Activated CD4-positive, alpha-beta memory T cell treated with anti-CD3 and anti-CD28 coated beads for 36 hours (primary cell): ENCODE measurements around the gene OTOGL. TPM values are rescaled to one million over a fixed set of nuclear protein-coding genes. Genes with fewer than 3 reads are reported as not detected.
"Not testable (repeated sequence)": the region's sequence is repeated elsewhere in the genome, so short reads cannot be mapped to it uniquely, and the experiment has no call there.

Experiments used
- CTCF ChIA-PET: fragments of 350-600 bp; sonication (Branson Sonifier 250); formaldehyde crosslinking; loops from one replicate; lab custom pipeline; 2021; ENCODE audit warnings: antibody characterized with exemption, inconsistent platforms; lab: Charles Lee
- POLR2A ChIA-PET: fragments of 350-600 bp; sonication (Branson Sonifier 250); formaldehyde crosslinking; loops from one replicate; lab custom pipeline; 2021; ENCODE audit warnings: antibody characterized with exemption; lab: Charles Lee
- DNase-seq: peaks from one replicate; pipeline ENCODE4 v3.0.0-alpha.2; 2020
- H3K27ac Mint-ChIP-seq: one replicate; pipeline ENCODE4 v1.8.0; 2021; ENCODE audit warnings: mixed read lengths
- H3K27me3 Mint-ChIP-seq: one replicate; pipeline ENCODE4 v1.8.0; 2021; ENCODE audit warnings: mixed read lengths
- H3K36me3 Mint-ChIP-seq: one replicate; pipeline ENCODE4 v1.8.0; 2021; ENCODE audit warnings: mixed read lengths
- H3K4me1 Mint-ChIP-seq: one replicate; pipeline ENCODE4 v1.8.0; 2021; ENCODE audit warnings: low read depth, mixed read lengths
- H3K4me3 Mint-ChIP-seq: one replicate; pipeline ENCODE4 v1.8.0; 2021; ENCODE audit warnings: mild to moderate bottlenecking, mixed read lengths
- H3K9me3 Mint-ChIP-seq: one replicate; pipeline ENCODE4 v1.8.0; 2021; ENCODE audit warnings: mixed read lengths
- intact Hi-C: fragments of 100-400 bp; cut with micrococcal nuclease; formaldehyde crosslinking; loops from one replicate; pipeline ENCODE4 v1.15.1; 2023
- total RNA-seq, 2 experiments: library from RNA; stranded (reverse); gene quantifications; one replicate each; pipeline ENCODE4 v1.2.3, GENCODE V29; 2021

The OTOGL gene
- total RNA-seq, 2 experiments from 2014 or later, result not detected

DNA sequence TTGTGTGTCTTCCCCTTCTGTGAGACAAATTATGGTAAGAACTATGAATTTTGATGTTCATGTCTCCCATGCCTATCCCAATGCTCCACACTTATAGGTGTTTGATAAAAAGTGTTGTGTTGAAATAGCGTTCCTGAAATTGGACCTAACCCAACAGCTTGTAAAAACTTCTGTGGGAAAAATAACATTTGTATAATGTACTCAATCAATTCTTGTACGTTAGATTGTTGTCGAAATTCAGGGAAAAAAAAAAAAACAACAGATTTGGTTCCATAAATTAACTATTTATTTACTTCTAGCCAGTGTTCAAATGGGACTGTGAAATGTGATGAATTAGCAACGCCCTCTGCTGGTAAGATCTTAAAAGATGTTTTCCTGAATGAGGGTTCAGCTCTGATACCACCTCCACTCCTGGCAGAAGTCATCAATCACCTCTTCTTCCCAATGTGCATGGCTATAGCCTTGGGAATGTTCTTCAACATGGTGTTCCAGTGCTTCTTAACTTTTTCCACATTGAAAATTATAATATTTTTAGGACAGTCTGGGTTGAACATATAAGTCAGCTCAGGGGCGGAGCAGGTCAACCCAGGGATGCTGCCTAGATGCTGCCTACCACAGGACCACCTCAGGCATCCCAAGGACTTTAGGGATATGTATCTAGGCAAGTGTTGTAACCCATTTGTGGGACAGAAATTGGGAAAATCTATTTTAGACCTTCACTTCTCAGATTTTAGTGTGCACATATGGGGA, 170.6 kb downstream of the OTOGL start:
- Mint-ChIP-seq H3K27me3 (peaks cover 3% of the 10 kb centered on the region), H3K36me3 (no peaks in the 10 kb centered on the region), H3K4me3 (no peak overlapping the region), H3K9me3 (no peaks in the 10 kb centered on the region), H3K4me1 (no peaks in the 10 kb centered on the region), H3K27ac (no peak overlapping the region)
- ChIA-PET CTCF (interaction anchor here (0.5 to 2.6 kb wide), 10 partner anchors 9 to 721 kb away, joined by 3 to 11 read pairs (median 4); no protein-coding TSS in a partner anchor), POLR2A (no interaction called here)
- intact Hi-C loops, result loop anchor here (1.0 kb wide), 2 partner anchors 77 to 722 kb away; no protein-coding TSS in a partner anchor
- DNase-seq, result no peak

DNA sequence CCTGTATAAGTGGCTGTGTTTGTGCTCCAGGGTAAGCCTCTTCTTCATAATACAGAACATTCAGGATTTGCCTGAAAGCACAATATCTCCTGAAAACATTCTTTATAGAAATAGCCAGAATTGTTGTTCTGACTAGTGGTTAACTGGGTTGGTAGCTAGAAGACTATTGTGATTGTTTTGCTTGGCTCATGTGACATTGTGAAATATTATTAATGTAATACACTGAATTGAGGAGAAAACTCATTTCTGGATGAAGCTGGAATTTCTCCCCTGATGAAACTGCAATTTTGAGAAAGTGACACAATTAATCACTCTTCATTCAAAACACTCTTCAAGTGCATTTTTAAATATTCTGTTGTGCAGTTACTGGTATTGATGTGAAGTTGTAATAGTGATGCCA, 172.4 kb downstream of the OTOGL start:
- H3K27me3 Mint-ChIP-seq, result no peaks in the 10 kb centered on the region
- CTCF ChIA-PET, result interaction anchor here (1.0 kb wide), 1 partner anchor 85 kb away, joined by 3 read pairs; no protein-coding TSS in a partner anchor
- no peak overlapping the region for H3K4me3 Mint-ChIP-seq
- H3K4me1 Mint-ChIP-seq, result no peaks in the 10 kb centered on the region
- H3K36me3 Mint-ChIP-seq, result no peaks in the 10 kb centered on the region
- intact Hi-C loops, result no loop called here
- no peak overlapping the region for H3K27ac Mint-ChIP-seq
- POLR2A ChIA-PET, result no interaction called here
- DNase-seq, result no peak
- no peaks in the 10 kb centered on the region for H3K9me3 Mint-ChIP-seq

DNA sequence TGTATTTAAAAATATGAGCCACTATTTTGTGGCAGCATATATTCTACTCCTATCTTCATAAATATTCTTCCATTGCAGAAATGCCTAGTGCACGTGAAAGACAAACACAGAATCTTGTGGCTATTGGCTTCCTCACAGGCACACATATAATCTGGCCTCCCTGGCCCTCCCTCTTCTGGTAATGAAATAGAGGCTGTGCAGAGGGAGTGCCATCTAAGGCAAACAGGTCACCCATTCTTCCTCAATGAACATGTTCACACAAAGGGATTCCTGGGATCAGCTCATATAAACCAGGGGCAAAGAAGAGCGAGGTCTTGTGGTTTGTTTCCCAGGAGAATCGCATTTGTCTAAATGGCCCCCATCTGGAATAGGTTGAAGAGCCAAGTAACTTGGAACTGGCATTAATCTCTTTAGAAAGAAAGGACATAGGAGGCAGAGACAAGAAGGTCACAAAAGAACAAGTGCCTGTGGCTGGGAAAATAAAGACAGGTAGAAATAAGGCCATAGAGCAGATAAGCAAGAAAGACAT, 173.1 kb downstream of the OTOGL start:
- Mint-ChIP-seq H3K36me3 (no peaks in the 10 kb centered on the region), H3K4me1 (no peaks in the 10 kb centered on the region), H3K4me3 (no peak overlapping the region), H3K9me3 (no peaks in the 10 kb centered on the region), H3K27me3 (no peaks in the 10 kb centered on the region), H3K27ac (no peak overlapping the region)
- ChIA-PET CTCF (no interaction called here), POLR2A (no interaction called here)
- no peak for DNase-seq
- intact Hi-C loops, result no loop called here

DNA sequence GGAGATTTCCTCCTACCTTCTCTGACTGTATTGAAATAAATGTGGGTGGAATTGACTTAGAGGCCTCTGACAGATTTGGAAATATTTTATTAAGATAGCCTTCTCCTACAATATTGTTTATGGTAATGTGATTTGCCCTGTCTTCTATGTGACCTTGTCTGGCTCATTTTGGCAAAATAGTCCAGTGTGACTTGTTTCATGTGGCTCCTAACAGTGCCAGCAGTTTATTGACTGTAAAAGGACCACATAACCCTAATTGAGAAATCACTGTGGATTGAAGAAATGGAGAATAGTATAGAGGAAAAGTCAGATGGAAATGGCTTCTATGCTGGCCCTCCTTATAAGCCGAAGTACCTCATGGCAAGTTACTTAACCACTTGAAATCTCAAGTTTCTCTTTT, 173.8 kb downstream of the OTOGL start:
- H3K27me3 Mint-ChIP-seq, result no peaks in the 10 kb centered on the region
- CTCF ChIA-PET, result no interaction called here
- H3K4me1 Mint-ChIP-seq, result no peaks in the 10 kb centered on the region
- no peaks in the 10 kb centered on the region for H3K9me3 Mint-ChIP-seq
- POLR2A ChIA-PET, result no interaction called here
- intact Hi-C loops, result no loop called here
- no peak overlapping the region for H3K27ac Mint-ChIP-seq
- no peaks in the 10 kb centered on the region for H3K36me3 Mint-ChIP-seq
- H3K4me3 Mint-ChIP-seq, result no peak overlapping the region
- no peak for DNase-seq

DNA sequence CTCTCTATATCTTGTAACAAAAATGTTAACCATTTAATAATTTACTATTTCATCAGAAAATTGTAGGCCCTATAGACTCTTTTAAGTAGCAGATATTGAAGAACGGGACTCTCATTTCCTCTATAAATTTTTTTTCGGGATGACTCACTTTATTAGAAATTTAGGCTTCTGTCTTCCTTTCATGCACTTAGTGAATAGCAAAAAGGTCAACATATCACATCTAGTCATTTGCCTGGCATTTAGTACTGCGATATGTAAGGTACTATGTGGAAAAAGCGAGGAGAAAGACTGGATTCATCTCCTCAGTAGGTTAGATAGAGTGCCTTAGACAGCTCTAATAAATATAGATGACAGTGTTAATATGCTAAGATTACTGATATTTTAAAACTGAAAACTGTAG, 178.4 kb downstream of the OTOGL start:
- H3K36me3 Mint-ChIP-seq, result no peaks in the 10 kb centered on the region
- H3K4me1 Mint-ChIP-seq, result no peaks in the 10 kb centered on the region
- no peak overlapping the region for H3K27ac Mint-ChIP-seq
- no peak for DNase-seq
- no peaks in the 10 kb centered on the region for H3K9me3 Mint-ChIP-seq
- intact Hi-C loops, result no loop called here
- ChIA-PET CTCF (no interaction called here), POLR2A (no interaction called here)
- H3K27me3 Mint-ChIP-seq, result no peaks in the 10 kb centered on the region
- H3K4me3 Mint-ChIP-seq, result no peak overlapping the region

DNA sequence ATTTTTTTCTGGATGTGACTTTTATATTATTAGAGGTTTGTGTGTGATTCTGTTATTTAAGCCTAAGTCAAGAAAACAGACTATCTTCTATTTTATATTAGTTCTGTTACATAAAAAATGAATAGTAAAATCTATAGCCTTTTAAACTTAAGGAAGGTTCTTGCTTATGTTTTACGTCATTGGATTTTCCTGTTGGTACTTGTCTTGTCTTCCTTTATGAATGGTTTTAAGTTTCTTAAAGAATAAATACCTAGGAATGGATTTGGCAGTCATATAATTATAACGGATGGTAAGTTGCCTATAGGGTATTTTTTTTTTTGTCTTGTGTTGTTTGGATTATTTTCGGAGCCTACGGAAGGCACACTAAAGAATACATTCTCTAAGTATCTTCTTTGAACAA, 182.9 kb downstream of the OTOGL start:
- H3K27ac Mint-ChIP-seq, result no peak overlapping the region
- POLR2A ChIA-PET, result no interaction called here
- intact Hi-C loops, result no loop called here

DNA sequence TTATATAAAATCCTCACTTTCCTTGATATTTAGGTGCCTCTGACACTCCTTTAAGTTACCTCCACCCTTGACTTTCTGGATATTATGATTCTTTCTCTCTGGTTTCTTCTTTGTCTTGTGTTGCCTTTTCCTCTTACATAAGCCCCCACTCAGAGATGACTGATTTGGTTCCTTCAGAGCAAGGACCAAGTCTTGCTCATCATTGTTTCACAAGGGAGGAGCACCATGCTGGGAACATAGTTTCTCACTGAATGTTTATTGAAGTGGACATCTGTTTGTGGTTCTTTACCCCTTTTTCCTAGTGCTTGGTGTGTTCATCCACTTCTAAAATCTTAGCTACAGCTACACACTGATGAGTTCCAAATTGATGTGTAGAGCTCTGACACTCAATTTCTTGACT, 183.4 kb downstream of the OTOGL start:
- Mint-ChIP-seq H3K36me3 (no peaks in the 10 kb centered on the region), H3K4me3 (no peak overlapping the region), H3K4me1 (no peaks in the 10 kb centered on the region), H3K27me3 (no peaks in the 10 kb centered on the region), H3K9me3 (no peaks in the 10 kb centered on the region), H3K27ac (no peak overlapping the region)
- no peak for DNase-seq
- ChIA-PET CTCF (no interaction called here), POLR2A (no interaction called here)
- intact Hi-C loops, result no loop called here

More for the DNA sequence above, 182.9 kb downstream of the OTOGL start:
- no peaks in the 10 kb centered on the region for H3K9me3 Mint-ChIP-seq
- H3K27me3 Mint-ChIP-seq, result no peaks in the 10 kb centered on the region
- H3K4me1 Mint-ChIP-seq, result no peaks in the 10 kb centered on the region
- no peak for DNase-seq
- CTCF ChIA-PET, result no interaction called here
- H3K4me3 Mint-ChIP-seq, result no peak overlapping the region
- no peaks in the 10 kb centered on the region for H3K36me3 Mint-ChIP-seq

DNA sequence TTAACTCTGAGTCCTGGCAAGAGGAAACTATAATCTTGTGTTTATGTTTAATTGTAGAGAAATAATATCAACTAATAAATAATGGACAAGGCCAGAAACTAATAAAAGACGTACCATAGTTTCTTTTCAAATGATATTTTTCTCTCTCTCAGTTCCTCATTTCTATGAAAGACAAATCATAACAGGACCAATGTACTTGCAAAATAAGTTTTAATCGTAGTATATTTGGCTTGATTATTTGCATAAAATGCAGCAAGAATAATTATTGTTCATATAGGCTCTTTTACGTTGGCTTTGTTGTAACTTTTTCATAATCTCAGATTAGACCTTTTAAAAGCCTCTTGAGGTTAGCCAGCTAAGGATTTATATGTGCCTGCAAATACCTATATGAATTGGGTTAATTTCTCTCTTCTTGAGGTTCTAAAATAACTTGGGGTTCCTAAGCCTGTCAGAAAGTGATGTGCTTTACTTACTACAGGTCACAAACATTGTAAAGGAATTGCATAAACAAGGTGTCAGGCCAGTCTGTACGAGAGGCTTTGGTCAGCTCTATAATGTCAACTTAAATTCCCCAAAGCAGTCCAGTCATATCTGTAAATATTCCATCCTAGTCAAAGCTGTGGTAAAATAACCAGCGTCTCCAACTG, 191.9 kb downstream of the OTOGL start:
- Mint-ChIP-seq H3K36me3 (no peaks in the 10 kb centered on the region), H3K4me1 (no peaks in the 10 kb centered on the region), H3K4me3 (no peak overlapping the region), H3K27ac (no peak overlapping the region), H3K9me3 (no peaks in the 10 kb centered on the region), H3K27me3 (no peaks in the 10 kb centered on the region)
- ChIA-PET POLR2A (no interaction called here), CTCF (no interaction called here)
- intact Hi-C loops, result no loop called here
- no peak for DNase-seq

DNA sequence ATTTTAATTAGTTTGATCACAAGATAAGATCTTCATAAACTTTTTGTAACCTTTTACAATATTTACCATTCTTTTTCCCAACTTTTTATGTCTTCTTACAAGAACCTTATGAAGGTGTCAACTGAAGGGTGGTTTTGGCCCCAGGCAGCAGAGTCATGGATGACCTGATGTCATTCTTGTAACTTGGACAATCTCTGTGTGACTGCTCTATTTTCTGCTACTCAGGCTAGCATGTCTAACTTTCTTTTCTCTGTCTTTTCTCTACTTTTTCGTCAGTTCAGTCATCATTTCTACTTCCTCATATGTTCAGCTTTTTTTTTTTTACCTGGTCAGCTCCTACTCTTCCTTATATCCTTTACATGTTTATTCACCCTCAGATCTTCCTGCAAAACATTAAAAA, 194.0 kb downstream of the OTOGL start:
- DNase-seq, result no peak
- Mint-ChIP-seq H3K36me3 (no peaks in the 10 kb centered on the region), H3K27ac (no peak overlapping the region), H3K9me3 (no peaks in the 10 kb centered on the region), H3K27me3 (peaks cover 2% of the 10 kb centered on the region), H3K4me3 (no peak overlapping the region), H3K4me1 (no peaks in the 10 kb centered on the region)
- POLR2A ChIA-PET, result no interaction called here
- intact Hi-C loops, result no loop called here
- CTCF ChIA-PET, result no interaction called here

DNA sequence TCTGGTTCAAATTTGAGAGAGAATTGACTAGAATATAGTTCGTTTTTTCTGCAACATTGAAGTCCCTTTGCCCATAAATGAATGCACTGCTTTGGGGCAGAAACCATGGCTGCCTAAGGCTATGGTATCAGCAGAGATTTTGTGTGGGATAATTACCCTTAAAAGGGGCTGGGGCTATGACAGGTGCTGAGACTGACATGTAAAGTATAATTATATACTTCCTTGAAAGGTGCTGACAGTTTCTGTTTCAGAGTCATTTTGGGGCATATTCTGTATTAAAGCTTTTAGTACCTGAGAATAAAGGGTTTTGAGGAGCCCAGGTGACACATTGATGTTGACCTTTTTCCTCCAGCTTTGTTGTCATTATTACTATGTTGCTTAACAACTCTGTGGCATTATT, 194.4 kb downstream of the OTOGL start:
- POLR2A ChIA-PET, result no interaction called here
- H3K9me3 Mint-ChIP-seq, result no peaks in the 10 kb centered on the region
- CTCF ChIA-PET, result no interaction called here
- no peaks in the 10 kb centered on the region for H3K36me3 Mint-ChIP-seq
- H3K27me3 Mint-ChIP-seq, result peaks cover 2% of the 10 kb centered on the region
- intact Hi-C loops, result no loop called here
- DNase-seq, result no peak
- H3K4me1 Mint-ChIP-seq, result no peaks in the 10 kb centered on the region
- no peak overlapping the region for H3K27ac Mint-ChIP-seq
- H3K4me3 Mint-ChIP-seq, result no peak overlapping the region

DNA sequence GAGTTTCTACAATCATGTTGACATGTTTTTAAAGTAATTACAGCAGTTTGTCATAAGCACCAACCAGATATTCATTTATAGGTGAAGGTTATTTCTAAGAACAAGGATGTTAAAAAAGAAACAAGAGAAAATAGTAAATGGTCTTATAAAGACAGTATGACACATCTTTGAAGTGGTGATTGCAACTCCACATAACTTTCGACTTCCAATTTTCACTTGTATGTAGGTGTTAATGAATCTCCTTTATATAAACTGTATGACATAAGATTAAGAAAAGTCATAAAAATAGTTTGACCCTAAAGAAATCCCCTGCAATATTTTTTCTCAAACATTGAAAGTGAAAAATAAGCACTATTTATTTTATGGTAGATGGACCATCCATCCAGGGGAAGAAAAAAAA, 199.9 kb downstream of the OTOGL start:
- Mint-ChIP-seq H3K9me3 (no peaks in the 10 kb centered on the region), H3K36me3 (no peaks in the 10 kb centered on the region), H3K4me3 (no peak overlapping the region), H3K27ac (no peak overlapping the region), H3K27me3 (peaks cover 2% of the 10 kb centered on the region), H3K4me1 (peaks cover 2% of the 10 kb centered on the region)
- CTCF ChIA-PET, result no interaction called here
- POLR2A ChIA-PET, result no interaction called here
- intact Hi-C loops, result no loop called here
- DNase-seq, result no peak

DNA sequence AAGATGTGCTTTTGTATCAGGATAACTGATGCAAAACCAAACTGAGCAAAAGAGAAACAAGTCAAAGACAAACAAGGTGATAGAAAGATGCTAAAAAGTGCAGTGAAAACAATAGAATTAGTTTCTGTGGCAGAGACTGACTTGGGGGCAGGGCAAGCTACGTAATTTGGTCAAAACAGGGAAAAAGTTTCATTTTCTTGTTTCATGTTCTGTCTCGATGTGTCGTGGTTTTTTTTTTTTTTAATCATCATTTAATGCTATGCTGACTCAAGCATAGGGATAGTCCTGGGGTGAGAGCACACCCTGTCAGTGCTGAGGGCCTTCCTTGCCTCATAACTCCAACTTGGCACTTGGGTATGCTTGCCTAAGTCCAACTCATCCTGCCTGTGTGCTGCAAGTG, 200.6 kb downstream of the OTOGL start:
- no peak overlapping the region for H3K27ac Mint-ChIP-seq
- ChIA-PET CTCF (no interaction called here), POLR2A (no interaction called here)
- no peak for DNase-seq
- no peaks in the 10 kb centered on the region for H3K36me3 Mint-ChIP-seq
- no peaks in the 10 kb centered on the region for H3K9me3 Mint-ChIP-seq
- no peak overlapping the region for H3K4me3 Mint-ChIP-seq
- peaks cover 2% of the 10 kb centered on the region for H3K4me1 Mint-ChIP-seq
- peaks cover 2% of the 10 kb centered on the region for H3K27me3 Mint-ChIP-seq
- intact Hi-C loops, result no loop called here

DNA sequence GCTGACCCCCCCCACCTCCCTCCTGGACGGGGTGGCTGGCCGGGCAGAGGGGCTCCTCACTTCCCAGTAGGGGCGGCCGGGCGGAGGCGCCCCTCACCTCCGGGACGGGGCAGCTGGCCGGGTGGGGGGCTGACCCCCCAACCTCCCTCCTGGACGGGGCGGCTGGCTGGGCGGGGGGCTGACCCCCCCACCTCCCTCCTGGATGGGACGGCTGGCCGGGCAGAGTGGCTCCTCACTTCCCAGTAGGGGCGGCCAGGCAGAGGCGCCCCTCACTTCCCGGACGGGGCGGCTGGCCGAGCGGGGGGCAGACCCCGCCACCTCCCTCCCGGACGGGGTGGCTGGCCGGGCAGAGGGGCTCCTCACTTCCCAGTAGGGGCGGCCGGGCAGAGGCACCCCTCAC, 208.1 kb downstream of the OTOGL start:
- DNase-seq, H3K4me3 Mint-ChIP-seq, intact Hi-C loops, POLR2A ChIA-PET, H3K4me1 Mint-ChIP-seq, H3K36me3 Mint-ChIP-seq, CTCF ChIA-PET, H3K9me3 Mint-ChIP-seq, H3K27me3 Mint-ChIP-seq, H3K27ac Mint-ChIP-seq: not testable (repeated sequence)
